ENCODE measurements around the gene WNT7A.

WNT7A gene

GRCh38 chr3:13792512-13793371 is 87.1 kb downstream of the WNT7A start:
- no peak for DNase-seq (ENCODE audit: low read depth)

DNA sequence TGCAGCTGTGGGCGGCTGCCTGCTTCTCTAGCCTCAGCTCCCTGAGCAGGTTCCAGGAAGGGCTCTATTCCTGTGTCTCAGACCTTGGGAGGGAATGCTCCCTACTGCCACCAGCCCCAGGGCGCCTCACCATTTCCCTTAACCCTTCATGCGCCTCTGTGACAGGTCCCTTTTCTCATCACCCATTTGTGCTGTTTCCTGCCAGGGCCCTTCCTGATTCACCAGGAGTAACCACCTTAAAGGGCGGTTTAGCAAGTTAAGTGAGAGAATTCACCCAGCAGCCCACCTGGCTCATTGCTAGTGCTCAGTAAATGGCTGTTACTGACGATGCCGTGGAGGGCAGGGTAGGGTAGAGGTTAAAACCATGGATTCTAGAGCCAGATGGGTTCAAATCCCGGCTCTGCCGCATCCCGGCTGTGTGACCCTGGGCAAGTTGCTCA is 87.8 kb downstream of the WNT7A start:
- no peak for DNase-seq (ENCODE audit: low read depth)

GRCh38 chr3:13791198-13792050 is 88.4 kb downstream of the WNT7A start:
- no peak for DNase-seq (ENCODE audit: low read depth)

DNA sequence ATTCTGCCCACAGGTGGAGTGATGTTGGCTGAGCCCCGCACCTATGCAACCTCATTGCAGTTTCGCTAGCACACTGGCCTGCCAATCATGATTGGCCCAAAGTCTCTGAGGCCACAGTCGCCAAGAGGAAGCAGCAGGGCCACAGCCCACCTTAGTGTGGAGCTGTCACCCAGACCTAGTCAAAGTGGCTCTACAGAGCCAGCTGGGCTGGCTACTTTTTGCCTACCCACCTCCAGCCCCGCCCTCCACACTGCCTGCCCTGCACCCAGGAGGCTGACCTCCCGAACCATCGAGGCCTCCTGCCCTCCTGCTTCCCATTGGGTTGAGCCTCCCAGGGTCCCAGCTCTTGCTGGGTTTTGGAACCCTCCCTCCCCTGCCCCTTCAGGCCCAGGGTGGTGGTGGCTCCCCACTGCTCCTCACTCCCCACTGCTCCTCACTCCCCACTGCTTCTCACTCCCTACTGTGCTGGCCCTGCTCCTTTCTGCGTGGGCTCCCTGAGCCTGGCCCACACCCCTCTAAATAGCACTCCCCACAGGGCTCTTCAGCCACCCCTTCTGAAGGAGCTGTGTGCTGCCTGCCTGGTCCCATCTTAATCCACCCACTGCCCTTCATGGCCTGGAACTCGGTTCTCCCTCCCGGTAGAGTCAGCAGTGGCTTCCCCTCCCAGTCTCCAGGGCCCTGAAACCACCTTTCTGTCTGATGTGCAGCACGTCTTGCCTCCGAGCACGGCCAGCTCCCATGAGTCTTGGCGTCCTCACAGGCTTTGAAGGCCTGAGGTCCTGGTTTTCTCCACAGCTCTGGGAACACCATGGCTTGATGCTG is 89.3 kb downstream of the WNT7A start:
- no peak for DNase-seq (ENCODE audit: low read depth)

GRCh38 chr3:13788522-13789424 is 91.1 kb downstream of the WNT7A start:
- no peak for DNase-seq (ENCODE audit: low read depth)

- DNase-seq (ENCODE audit: low read depth): no peak
Measured at GRCh38 chr3:13787533-13788132, 92.2 kb downstream of the WNT7A start.

- DNase-seq (ENCODE audit: low read depth): no peak
Measured at GRCh38 chr3:13786811-13787210, 93.1 kb downstream of the WNT7A start.

GRCh38 chr3:13785853-13786436 is 93.9 kb downstream of the WNT7A start:
- DNase-seq (ENCODE audit: low read depth): no peak

DNA sequence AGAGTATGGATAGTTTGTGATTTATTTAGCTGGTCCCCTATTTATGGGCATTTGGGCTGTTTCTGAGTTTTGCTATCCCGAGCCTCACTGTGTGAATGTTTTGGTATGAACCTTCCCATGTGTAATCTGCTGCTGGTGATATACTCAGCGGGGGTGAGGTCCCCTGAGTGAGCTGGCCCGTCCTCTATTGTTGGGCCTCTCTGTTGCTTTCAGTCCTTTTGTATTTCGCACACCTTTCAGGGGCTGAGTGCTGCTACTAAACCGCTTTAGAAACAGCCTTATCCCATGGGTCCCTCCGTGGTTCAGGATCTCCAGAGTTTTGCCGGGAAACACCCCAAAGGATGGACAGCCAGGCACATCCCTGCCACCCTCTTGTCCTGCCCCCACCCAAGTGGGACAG is 94.5 kb downstream of the WNT7A start:
- DNase-seq (ENCODE audit: low read depth): no peak

GRCh38 chr3:13783476-13783875 is 96.4 kb downstream of the WNT7A start:
- DNase-seq (ENCODE audit: low read depth): no peak

DNA sequence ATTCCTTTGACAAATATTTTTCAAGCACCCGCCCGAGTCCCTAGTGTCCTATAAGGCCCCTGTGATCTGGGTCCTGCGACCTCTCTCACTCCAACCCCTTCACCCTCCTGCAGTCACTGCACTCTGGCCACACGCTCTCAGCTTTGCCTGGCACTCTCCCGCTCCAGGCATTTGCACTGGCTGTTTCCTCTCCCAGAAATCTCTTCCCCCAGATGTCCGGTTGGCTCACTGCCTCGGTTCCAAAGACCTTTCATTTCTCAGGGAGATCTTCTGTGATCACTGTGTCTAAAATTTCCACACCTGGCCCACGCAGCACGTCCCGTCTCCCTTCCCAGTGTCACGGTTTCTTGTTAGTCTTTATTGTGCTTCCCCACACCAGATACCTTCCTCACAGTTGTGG is 97.4 kb downstream of the WNT7A start:
- DNase-seq (ENCODE audit: low read depth): no peak

- no peak for DNase-seq (ENCODE audit: low read depth)
Measured at GRCh38 chr3:13781417-13781816, 98.5 kb downstream of the WNT7A start.

DNA sequence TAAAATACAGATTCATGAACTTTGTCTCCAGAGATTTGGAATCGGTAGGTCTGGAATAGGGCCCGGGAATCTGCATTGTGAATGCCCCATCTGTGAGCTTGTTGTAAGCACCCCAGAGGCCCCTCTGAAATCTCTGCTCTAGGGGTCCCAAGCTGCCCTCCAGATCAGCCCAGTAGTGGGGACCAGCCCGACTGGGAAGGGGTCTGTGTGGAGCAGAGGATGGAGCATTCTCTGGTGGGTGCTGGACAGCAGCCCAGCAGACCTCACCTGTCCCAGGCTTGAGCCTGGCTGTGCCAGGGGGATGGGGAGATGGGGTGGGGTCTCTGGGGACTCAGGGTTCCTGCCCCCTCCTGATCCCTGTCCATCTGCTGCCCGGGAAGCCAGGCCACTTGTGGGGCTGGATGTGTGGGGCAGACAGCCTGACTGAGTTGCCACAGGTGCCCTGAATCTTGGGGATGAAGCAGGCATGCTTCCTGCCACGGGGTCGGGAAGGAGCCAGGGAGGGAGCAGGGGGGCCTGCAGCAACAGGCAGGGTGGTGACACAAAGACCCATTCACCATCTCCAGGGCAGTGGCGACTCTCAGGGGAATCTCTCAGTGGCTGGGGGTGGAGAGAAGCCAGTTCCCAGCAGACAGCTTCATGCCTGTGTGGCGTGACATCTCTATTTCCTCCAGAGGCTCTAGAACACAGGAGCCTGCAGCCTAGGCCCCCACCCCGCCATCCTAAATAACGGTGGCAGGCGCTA is 99.3 kb downstream of the WNT7A start:
- DNase-seq (ENCODE audit: low read depth): no peak

GRCh38 chr3:13776253-13777050 is 103.4 kb downstream of the WNT7A start:
- DNase-seq (ENCODE audit: low read depth): no peak

DNA sequence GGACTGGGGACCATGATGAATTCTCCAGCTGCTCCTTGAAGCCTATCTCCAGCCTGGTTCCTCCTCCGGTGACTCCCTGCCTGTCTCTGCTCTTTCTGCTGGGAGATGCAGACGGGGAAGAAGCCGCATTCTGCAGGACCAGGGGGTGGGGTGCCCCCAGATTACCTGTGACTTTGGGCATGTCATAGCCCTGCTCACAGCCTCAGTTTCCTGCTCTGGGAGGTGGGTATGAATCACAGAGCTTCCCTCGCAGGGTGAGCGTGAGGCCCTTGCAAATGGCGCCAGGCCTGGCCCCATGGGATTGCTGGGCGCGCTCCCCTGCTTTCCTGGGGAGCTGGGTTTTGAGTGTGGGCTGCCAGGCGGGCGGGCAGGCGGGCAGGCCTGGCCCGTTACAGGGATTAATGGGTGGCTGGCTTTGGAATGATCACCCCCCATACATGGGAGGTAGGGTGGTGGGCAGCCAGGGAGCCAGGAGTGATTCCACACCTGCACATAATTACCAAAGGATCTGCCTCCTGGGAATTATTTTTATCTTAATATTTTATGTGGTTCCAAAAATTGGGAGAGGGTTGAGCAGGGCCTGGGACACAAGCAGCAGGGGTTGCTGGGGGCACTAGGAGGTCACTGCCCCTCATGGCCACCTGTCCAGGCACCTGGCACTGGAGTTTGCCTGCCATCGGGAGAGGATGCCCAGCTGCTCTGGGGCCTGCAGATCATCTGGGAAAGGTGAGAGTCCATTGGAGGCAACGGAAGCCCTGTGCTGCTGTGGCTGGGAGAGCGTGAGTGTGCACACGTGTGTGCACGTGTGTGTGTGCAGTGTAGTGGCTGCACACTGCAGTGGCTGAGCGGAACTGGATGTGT is 106.8 kb downstream of the WNT7A start:
- DNase-seq (ENCODE audit: low read depth): no peak

GRCh38 chr3:13772321-13772745 is 107.5 kb downstream of the WNT7A start:
- no peak for DNase-seq (ENCODE audit: low read depth)

- no peak for DNase-seq (ENCODE audit: low read depth)
Measured at GRCh38 chr3:13771496-13771895, 108.4 kb downstream of the WNT7A start.
